Neural cell (in vitro differentiated cells): ENCODE measurements around the gene RNU6-9.

Experiments
- EZH2 ChIP-seq: fragments of 200-600, 300-800 bp; shearing (Covaris generic), sonication (generic); IDR thresholded peaks from 2 replicates; pipeline ENCODE4 v1.6.1; 2014; ENCODE audit warnings: antibody characterized with exemption, low read length, borderline replicate concordance, mild to moderate bottlenecking; ENCODE audit not compliant: insufficient read depth, poor library complexity, severe bottlenecking
- POLR2AphosphoS5 ChIP-seq: IDR thresholded peaks from 2 replicates; pipeline ENCODE4 v1.6.1; 2012
- TAF1 ChIP-seq: IDR thresholded peaks from 2 replicates; pipeline ENCODE4 v1.6.1; 2012; ENCODE audit warnings: low read depth
- TF ChIP-seq, protein P1 (sequence below): fragments of 450-650 bp; IDR thresholded peaks from 2 replicates; pipeline ENCODE4 v1.5.1; 2014; ENCODE audit warnings: antibody characterized with exemption, mild to moderate bottlenecking, moderate library complexity; ENCODE audit not compliant: poor library complexity, severe bottlenecking

DNA sequence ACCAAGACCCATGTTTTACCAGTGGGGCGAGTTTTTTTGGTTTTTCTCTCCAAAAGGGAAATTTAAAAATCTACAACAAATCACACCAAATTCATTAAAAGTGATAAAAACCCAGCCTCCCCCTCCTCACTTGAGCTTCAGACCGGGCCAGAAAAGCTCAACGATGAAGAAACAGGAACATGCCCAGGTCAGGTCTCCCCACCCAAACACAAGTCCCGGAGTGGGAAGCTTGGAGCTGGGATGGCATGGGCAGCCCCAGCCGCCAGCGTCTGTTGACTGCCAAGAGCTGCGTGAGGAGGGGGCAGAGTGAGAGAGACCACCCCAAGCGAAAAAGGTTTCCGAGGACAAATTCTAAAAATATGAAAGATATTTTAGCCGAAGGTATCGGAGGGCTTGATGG, 3.7 kb downstream of the RNU6-9 start:
- TF ChIP-seq, protein P1, sequence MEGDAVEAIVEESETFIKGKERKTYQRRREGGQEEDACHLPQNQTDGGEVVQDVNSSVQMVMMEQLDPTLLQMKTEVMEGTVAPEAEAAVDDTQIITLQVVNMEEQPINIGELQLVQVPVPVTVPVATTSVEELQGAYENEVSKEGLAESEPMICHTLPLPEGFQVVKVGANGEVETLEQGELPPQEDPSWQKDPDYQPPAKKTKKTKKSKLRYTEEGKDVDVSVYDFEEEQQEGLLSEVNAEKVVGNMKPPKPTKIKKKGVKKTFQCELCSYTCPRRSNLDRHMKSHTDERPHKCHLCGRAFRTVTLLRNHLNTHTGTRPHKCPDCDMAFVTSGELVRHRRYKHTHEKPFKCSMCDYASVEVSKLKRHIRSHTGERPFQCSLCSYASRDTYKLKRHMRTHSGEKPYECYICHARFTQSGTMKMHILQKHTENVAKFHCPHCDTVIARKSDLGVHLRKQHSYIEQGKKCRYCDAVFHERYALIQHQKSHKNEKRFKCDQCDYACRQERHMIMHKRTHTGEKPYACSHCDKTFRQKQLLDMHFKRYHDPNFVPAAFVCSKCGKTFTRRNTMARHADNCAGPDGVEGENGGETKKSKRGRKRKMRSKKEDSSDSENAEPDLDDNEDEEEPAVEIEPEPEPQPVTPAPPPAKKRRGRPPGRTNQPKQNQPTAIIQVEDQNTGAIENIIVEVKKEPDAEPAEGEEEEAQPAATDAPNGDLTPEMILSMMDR: no peak
- TF ChIP-seq TAF1 (no peak), EZH2 (no peak), POLR2AphosphoS5 (no peak)
